HG02610 (cell line): Measurements from ENCODE around the gene RCOR3.
"Not testable (repeated sequence)": the region's sequence is repeated elsewhere in the genome, so short reads cannot be mapped to it uniquely, and the experiment has no call there.

Experiments
- ATAC-seq: cut with Tn5 transposase; IDR thresholded peaks from one replicate; pipeline ENCODE4 v1.9.1; 2021; ENCODE audit warnings: mild to moderate bottlenecking, moderate library complexity; ENCODE audit not compliant: unreplicated experiment

RCOR3 gene

DNA sequence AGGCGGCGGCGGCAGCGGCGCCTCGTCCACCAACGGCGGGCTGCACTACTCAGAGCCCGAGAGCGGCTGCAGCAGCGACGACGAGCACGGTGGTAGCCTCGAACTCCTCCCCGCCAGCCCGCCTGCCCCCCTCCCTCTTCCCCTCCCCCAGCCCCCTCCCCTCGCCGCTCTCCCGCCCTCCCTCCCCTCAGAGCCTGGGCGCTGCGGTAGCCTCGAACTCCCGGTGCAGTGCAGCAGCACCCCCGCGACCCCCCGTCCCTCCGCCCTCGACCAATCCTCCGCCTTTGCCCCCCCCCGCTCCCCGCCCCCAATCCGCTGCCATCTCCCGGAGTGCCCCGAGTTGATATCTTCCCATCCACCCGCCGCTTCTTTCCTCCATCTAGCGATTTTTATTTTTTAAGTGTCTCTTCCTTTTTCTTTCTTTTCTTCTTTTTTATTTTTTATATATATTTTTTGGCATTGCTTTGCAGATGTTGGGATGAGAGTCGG is 516 bp downstream of the RCOR3 start:
- peak; percentile 10 for ATAC-seq

DNA sequence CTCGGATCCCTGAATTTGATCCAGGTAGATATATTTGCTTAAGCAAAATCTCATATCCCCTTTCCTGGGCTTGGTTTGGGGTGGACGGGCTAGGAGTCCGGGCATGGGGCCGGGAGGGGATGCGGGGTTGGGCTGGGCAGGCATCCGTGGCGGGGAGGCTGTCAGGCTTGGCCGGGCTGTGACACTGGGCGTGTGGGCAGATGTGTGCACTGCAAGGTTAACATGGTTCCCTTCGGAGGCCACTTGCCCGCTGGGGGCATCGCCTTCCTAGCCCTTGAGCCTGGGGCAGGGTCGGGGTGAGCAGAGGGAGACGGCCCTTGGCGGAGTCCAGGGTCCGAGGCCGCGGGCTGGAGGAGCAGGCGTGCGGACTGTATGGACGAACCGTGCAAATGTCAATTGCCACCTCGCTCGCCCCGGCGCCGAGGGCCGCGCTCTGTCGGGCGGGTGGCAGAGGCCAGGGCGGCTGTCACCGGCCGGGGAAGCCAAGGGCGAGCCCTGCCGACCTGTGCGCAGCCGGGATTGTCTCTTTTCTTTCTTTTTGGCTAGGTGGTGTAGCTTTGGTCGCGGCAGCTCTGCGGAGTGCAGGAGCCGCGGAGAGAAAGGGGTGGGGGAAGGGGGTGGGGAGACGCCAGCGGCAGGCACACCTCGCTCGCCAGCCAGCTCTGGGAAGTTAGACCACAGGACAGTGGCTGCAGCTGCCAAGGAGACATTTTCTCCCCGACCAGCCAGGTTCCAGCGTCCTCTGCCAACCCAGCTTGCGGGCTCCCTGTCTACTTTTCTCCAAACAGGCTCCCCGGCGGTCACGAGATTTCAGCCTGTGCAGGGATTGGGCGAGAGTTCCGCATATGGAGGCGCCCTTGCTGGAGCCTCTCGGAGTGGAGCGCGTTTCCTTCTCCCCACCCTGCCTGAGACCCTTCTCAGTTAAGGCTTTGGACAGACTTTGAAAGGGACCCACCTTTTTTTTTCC is 1.3 kb downstream of the RCOR3 start:
- ATAC-seq: peak; percentile 36

DNA sequence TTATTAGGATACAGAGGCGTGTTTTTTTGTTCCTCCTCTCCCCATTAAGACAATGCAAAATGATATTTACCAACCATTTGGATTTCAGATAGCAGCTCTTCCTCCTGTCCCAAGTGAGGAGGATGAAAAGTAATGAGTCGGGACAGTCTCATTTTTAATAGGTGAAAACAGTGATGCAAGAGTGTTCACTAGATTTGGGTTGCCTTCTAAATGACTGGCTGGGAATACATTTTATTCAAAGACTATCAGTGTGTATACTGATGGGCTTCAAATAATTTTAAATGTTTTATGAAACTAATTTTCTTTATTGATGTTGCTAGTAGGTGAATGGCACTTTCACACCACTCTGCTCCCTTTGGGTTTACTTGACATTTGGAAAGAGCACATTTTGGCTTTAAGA is 2.1 kb downstream of the RCOR3 start:
- no peak for ATAC-seq

DNA sequence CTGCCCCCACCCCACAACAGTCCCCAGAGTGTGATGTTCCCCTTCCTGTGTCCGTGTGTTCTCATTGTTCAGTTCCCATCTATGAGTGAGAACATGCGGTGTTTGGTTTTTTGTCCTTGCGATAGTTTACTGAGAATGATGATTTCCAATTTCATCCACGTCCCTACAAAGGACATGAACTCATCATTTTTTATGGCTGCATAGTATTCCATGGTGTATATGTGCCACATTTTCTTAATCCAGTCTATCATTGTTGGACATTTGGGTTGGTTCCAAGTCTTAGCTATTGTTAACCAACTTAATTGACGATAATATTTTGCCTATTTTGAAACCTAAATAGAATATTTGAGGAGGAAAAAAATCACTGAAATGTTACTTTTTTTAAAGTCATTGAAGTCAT is 3.9 kb downstream of the RCOR3 start:
- not testable (repeated sequence) for ATAC-seq

DNA sequence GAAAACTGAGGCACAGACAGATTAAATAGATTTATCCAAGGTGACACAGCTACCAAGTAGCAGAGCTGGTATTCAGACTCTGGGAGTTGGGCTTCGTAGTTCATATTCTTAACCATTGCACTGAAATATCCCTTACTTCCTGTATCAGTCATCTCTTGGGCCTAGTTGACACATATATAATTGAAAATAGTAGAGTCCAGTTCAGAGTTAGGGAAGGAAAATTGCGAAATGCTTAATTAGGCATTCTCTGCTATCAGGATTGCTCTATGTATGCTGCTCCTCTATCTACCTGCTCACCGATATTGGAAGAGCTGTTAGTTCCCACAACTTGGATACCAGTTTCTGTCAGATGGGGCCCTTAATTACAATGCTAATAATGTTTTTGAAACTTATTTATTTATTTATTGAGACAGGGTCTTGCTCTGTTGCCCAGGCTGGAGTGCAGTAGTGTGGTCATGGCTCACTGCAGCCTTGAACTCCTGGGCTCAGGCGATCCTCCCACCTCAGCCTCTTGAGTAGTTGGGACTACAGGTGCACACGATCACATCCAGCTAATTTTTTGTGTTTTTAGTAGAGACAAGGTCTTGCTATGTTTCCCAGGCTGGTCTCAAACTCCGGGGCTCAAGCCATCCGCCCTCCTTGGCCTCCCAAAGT is 8.2 kb downstream of the RCOR3 start:
- no peak for ATAC-seq

DNA sequence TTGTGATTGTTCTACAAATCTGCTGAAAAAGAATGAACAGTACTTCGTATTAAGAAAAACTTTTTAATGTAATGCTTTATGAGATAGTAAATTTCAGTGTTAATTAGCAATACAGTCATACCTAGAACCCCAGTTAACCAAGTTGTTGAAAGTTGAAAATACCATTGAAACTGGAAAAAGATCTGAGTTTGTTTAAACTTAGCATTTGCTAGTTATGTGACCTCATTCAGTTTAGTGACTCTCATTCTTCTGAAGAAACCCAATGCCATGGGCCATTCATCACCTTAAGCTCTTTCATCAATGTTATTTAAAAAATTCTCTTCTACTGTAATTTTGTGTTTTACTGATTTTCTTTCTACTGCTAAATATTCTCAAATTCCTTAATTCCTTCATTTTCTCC is 20.2 kb downstream of the RCOR3 start:
- ATAC-seq: no peak

DNA sequence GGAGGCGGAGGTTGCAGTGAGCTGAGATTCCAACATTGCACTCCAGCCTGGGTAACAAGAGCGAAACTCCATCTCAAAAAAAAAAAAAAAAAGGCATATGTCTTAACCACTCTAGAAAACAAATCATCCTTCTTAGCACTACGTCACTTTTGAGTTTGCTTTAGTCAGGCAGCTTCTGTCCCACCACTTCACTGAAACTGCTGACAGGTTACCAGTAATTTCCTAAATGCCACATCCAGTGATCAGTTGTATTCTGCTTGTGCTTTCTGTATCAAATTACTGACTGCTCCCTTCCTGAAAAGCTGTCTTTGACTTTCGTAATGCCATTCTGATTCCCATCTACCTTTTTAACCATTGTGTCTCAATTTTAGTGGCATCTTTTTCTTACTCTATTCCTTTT is 21.7 kb downstream of the RCOR3 start:
- no peak for ATAC-seq

DNA sequence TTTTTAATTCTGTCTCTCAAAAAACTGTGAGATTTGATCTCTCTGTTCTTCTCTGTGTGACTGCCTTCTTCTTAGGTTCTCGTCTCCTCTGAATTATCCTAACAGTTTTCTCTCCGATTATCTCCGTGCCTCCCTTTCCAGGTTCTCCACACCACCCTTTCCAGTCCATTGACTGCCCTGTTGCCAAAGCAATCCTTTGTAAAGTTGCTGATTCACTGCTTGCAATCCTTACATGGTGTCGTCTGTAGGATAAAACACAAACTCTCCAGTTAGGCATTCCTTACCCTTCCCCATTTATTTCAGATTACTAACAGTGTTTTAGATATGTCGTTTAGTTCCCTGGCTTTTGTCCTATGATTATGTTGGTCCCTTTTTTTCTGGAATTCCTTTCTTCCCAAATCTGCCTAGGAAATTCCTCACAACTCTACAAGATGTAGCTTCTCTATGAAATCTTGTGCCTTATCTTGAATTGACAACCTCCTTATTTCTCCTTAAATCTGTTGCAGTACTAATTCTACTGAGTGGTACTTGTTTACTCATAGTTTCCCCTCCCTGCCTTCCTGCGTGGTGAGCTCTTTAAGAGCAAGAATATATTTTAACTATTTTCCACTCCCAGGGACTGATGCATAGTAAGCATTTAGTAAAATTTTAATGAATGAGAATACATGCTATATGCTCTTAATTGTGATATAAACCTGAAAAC is 22.3 kb downstream of the RCOR3 start:
- ATAC-seq: no peak

DNA sequence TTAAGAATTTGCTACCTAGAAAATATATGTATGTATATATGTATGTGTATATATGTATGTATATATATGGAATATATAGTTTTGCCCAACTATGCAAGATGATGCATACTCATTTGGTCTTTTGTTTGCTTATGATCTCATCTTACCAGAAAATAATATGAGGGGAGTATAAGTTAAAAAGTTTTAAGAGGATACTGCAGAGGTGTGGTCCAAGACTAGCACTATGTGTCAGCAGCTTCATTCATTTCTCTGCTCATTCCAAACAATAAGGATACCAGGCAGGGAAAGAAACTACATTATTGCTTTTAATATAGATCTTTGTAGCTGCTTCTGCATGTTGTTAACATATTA is 22.8 kb downstream of the RCOR3 start:
- no peak for ATAC-seq

DNA sequence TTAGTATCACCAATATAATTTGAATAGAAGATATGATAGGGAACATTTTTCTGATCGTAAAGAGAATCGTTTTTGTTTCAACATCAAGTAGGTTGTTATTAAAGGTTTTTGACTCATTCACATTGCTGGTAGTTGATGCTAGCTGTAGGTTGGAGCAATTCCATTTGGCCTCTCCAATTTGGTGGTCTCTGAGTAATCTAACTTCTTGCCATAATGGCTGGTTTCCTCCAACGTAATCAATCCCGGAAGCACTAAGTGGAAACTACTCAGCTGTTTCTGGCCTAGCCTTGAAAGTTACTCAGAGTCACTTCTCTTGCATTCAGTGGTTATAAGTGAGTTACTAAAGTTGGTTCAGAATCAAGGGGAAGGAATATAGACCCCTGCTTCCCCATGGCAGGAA is 26.0 kb downstream of the RCOR3 start:
- no peak for ATAC-seq

DNA sequence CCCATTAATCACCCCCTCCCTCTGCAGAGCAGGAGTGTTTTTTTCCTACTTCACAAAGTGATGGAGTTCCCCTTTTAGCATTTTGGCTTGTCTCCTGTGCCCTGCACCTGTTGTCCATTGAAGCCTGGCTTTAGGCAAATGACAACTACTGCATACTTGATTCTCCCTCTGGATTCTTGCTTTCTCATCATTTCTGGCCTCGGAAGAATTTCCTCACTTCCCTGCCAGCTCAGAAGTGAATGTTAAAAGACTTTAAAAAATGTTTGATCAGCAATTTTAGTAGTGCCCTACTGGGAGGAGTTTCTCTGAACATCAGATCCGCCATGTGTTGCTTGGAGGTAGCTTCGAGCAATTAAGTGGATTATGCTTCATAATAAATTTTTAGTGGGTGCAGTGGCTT is 28.1 kb downstream of the RCOR3 start:
- no peak for ATAC-seq

DNA sequence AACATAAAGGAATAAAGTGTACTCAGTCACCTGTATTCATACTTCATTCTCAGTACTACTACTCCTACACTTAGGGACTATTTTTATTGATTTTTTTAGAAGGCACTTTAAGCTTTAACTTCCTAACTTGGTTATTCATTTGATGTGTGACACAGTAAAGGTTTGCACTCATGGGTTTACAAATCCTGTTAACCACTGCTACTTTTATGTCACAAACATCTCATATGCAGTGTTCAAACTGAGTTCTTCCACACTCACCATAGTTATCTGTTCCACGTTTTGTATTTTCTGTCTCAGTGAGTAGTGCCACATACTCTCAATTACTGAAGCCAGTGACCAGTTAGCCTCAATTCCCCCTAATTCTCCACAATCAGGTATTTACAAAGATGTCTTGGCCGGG is 33.2 kb downstream of the RCOR3 start:
- ATAC-seq: no peak

DNA sequence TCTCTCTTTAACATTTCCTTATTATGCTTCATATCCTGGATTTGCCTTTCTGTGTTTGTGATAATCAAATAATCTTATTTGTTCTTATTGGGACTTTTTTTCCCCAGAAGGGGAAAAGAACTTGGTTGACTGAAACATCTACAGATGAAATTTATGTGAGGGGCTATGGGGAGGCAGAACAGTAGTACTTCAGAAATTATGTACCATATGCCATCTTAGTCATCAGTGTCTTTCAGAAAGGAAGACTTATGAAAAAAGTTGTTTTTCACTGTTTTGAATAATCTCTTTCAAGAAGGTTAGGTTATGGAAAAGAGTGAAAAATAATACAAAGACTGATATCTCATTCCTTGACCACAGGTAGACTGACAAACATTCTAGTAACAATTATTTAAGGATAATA is 37.2 kb downstream of the RCOR3 start:
- ATAC-seq: no peak

DNA sequence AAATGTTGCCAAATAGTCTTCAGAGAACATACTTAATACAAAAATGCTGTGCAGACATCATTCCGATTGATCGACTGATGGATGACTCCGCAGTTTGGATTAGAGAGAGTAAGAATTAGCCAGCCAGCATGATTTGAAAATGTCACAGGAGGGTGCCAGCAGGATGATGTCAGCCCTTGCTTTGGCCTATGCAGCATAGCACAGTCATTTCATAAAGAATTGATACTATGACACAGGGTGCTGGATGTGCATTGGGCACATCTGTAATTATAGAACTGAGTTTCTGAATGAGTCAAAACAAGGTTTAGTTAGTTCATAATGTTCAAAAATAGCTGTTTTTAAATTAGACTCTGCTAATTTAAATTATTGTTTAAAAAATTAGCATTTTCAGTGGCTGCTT is 45.9 kb downstream of the RCOR3 start:
- peak; percentile 98 for ATAC-seq

DNA sequence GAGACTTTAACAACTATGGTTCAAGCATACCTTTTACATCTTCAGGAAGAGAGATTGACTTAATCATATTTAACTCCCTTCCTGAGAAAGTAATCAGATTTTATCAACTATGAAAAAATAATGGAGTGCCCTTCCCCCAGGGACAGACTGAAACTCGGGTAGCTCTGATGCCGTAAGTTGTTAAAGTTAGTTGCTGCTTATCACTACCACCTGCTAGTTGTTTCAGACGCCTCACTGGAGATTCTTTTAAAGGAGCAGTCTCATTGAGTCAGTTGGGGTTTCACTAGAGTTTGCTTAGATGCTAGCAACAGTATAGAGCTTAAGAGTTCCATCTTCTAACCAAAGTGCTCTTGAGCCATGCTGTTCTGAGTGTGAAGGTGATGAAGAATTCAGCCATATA is 50.5 kb downstream of the RCOR3 start:
- no peak for ATAC-seq

DNA sequence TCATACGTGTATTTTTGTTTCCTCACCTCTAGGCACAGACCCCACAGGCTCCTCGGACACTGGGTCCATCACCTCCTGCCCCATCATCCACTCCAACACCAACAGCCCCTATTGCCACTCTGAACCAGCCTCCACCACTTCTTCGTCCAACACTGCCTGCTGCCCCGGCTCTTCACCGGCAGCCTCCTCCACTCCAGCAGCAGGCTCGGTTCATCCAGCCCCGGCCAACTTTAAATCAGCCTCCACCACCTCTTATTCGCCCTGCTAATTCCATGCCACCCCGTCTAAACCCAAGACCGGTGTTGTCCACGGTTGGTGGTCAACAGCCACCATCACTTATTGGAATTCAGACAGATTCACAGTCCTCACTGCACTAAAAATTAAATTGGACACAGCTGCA is 54.2 kb downstream of the RCOR3 start:
- no peak for ATAC-seq

DNA sequence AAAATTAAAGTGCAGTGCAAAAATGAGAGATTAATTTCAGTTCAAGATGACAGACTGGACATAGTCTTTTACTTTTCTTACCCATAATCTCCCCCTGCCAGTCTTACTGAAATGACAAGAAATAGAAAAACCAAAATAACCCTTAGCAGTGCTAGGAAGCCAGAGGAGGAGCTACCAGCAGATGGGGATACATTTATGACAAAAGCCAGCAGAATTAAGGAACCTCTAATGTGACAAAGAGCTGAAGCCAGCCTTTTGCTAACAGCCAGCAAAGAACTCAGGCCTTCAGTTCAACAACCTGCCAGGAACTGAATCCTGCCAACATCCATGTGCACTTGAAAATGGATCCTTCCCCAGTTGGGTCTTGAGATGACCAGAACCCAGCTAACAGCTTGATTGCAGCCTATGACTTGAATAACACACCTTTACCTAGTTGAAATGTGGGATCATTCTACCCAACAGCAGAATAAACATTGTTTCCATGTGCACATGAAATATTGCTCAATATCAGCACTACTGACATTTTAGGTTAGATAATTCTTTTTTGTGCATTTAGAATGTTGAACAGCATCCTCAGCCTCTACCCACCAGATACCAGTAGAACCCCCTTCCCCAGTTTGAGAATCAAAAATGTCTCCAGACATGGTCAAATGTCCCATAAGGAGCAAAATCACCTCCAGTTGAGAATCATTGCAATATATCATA is 59.6 kb downstream of the RCOR3 start:
- no peak for ATAC-seq

DNA sequence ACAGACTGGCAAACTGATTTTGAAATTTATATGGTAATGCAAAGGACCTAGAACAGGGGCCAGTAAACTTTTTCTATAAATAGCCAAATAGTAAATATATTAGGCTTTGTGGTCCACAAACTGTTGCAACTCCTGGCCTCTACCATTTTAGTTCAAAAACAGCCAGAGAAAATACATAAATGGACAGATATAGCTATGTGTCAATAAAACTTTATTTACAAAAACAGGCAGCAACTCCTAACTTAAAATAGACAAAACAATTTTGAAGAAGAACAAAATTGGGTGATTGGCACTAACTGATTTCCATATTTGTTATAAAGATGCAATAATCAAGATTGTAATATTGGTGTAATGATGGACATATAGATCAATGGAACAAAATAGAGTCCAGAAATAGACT is 60.7 kb downstream of the RCOR3 start:
- no peak for ATAC-seq

DNA sequence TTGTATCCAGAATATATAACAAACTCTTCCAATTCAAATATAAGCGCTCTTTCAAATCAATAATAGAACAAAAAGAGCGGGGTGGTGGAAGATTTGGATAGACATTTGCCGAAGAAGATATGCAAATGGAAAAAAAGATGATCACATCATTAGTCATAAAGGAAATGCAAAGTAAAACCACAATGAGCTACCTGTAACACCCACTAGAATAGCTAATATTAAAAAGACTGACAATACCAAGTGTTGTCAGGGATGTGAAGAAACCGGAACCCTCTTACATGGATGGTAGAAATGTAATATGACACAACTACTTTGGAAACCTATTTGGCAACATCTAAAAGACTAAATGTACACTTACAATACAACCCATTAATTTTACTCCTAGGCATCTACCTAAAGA is 61.8 kb downstream of the RCOR3 start:
- no peak for ATAC-seq

DNA sequence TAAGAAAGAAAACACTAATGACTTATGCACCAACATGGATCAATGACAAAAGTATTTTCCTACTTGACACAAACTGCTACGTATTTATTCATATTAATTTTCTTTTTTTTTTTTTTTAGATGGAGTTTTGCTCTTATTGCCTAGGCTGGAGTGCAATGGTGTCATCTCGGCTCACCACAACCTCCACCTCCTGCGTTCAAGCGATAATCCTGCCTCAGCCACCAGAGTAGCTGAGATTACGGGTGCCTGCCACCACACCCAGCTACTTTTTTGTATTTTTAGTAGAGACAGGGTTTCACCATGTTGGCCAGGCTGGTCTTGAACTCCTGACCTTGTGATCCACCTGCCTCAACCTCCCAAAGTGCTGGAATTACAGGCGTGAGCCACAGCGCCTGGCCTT is 62.5 kb downstream of the RCOR3 start:
- not testable (repeated sequence) for ATAC-seq
